NCI-H226 (cell line): ENCODE measurements around the gene CFAP65.

ENCODE experiments used
- DNase-seq: peaks from one replicate; pipeline ENCODE4 v3.0.0-alpha.2; 2015

CFAP65 gene

GRCh38 chr2:219060821-219061791, 19.8 kb upstream of the CFAP65 start, which contains the start of gene IHH:
IHH (minus strand) TSS chr2:219060921; CDS start chr2:219060467, 454 bp downstream.
- no peak for DNase-seq

GRCh38 chr2:219059725-219060682, 18.7 kb upstream of the CFAP65 start:
- DNase-seq = no peak

GRCh38 chr2:219059375-219059724, 18.0 kb upstream of the CFAP65 start:
- no peak for DNase-seq

- DNase-seq = peak; percentile 29
Observed at GRCh38 chr2:219058541-219059374, 17.4 kb upstream of the CFAP65 start.

- peak; percentile 37 for DNase-seq
Observed at GRCh38 chr2:219057709-219058540, 16.6 kb upstream of the CFAP65 start.

- DNase-seq = no peak
Observed at GRCh38 chr2:219056896-219057708, 15.8 kb upstream of the CFAP65 start.

GRCh38 chr2:219056176-219056895, 15.0 kb upstream of the CFAP65 start:
- DNase-seq = no peak

GRCh38 chr2:219054956-219055903, 13.9 kb upstream of the CFAP65 start:
- no peak for DNase-seq

GRCh38 chr2:219049282-219049681, 8.0 kb upstream of the CFAP65 start:
- DNase-seq = no peak

GRCh38 chr2:219045937-219046550, 4.7 kb upstream of the CFAP65 start:
- DNase-seq = peak; percentile 48

- DNase-seq = no peak
Observed at GRCh38 chr2:219042750-219043149, 1.4 kb upstream of the CFAP65 start.

- no peak for DNase-seq
Observed at GRCh38 chr2:219042157-219042556, 841 bp upstream of the CFAP65 start.

- DNase-seq = no peak
Observed at GRCh38 chr2:219038600-219038999, 2.7 kb downstream of the CFAP65 start.

GRCh38 chr2:219037783-219038499, 3.4 kb downstream of the CFAP65 start:
- DNase-seq = no peak

- DNase-seq = no peak
Observed at GRCh38 chr2:219035942-219036341, 5.4 kb downstream of the CFAP65 start.

- no peak for DNase-seq
Observed at GRCh38 chr2:219034823-219035222, 6.5 kb downstream of the CFAP65 start.

- DNase-seq = no peak
Observed at GRCh38 chr2:219032051-219032745, 9.1 kb downstream of the CFAP65 start.
